HepG2 (cell line): ENCODE results near the gene TMEM14A. TPM values are rescaled to one million over a fixed set of nuclear protein-coding genes. Genes with fewer than 3 reads are reported as not detected.

Source experiments
- ATAC-seq: fragments of 200-7000 bp; cut with Tn5 transposase; 3 replicates; pipeline ENCODE4 v1.9.1; 2020; ENCODE audit warnings: mild to moderate bottlenecking, moderate library complexity
- BruUV-seq: library from RNA; stranded (reverse); fragments of 400-500 nt; replicated peaks from 2 replicates; lab custom pipeline; 2021; lab: Mats Ljungman, UMichigan
- CTCF ChIA-PET: fragments of 300-600 bp; formaldehyde crosslinking; extraction: SDS; loops from one replicate; lab custom pipeline; 2021; ENCODE audit warnings: low total read pairs, inconsistent platforms, low intra/inter-chr PET ratio; lab: Yijun Ruan, JAX
- POLR2A ChIA-PET: fragments of 350-600 bp; sonication (Branson Sonifier 250); formaldehyde crosslinking; loops from one replicate; lab custom pipeline; 2020; ENCODE audit warnings: antibody characterized with exemption, inconsistent platforms; lab: Yijun Ruan, JAX
- DNase-seq: peaks from one replicate; pipeline ENCODE4 v3.0.0-alpha.2; 2015; ENCODE audit warnings: low spot score
- FAIRE-seq: peaks from 3 replicates; lab custom pipeline; 2011; peaks lifted over from hg19 to GRCh38; lab: Jason Lieb, UNC
- H2AFZ ChIP-seq: one replicate; pipeline ENCODE4 v1.6.1; 2011; ENCODE audit warnings: low read length, inconsistent platforms
- H3K27ac ChIP-seq: fragments of 300-600 bp; 3 replicates; pipeline ENCODE4 v1.8.0; 2011; ENCODE audit warnings: mixed run types, mild to moderate bottlenecking, mixed read lengths, low read length, inconsistent platforms; ENCODE audit not compliant: insufficient read depth; ENCODE audit errors: extremely low read length
- H3K27me3 ChIP-seq, 2 experiments: fragments of 200-600 bp in 1 of 2; 2 replicates in 1 of 2; 3 replicates in 1 of 2; pipeline versions ENCODE4 v1.6.0 to v1.8.0; 2011; ENCODE audit warnings: low read length in 2 of 2, mild to moderate bottlenecking in 2 of 2, moderate library complexity in 2 of 2, inconsistent platforms in 1 of 2; ENCODE audit not compliant: insufficient read depth in 2 of 2, control insufficient read depth in 1 of 2
- H3K36me3 ChIP-seq, 2 experiments: fragments of 200-600 bp in 1 of 2; replicated peaks in 1 of 2; 2 replicates in 1 of 2; 3 replicates in 1 of 2; pipeline versions ENCODE4 v1.5.1 to v1.8.0; 2011; ENCODE audit warnings: low read length in 2 of 2, inconsistent platforms in 1 of 2; ENCODE audit not compliant: insufficient read depth in 2 of 2, control insufficient read depth in 1 of 2
- H3K4me1 ChIP-seq: 2 replicates; pipeline ENCODE4 v1.5.1; 2012; ENCODE audit warnings: low read length, inconsistent platforms; ENCODE audit not compliant: insufficient read depth
- H3K4me2 ChIP-seq: 2 replicates; pipeline ENCODE4 v1.6.0; 2011; ENCODE audit warnings: low read depth, low read length, inconsistent platforms
- H3K4me3 ChIP-seq, 3 experiments: fragments of 200-600 bp in 1 of 3; sonication (generic), shearing (Covaris generic) in 1 of 3; replicated peaks in 1 of 3; 2 replicates each; pipeline ENCODE4 v1.5.1; 2011 to 2016; ENCODE audit warnings: low read length in 3 of 3, inconsistent platforms in 2 of 3, low read depth in 2 of 3, mild to moderate bottlenecking in 2 of 3, control low read depth in 1 of 3, mixed read lengths in 1 of 3; ENCODE audit not compliant: insufficient read depth in 1 of 3
- H3K79me2 ChIP-seq: one replicate; pipeline ENCODE4 v1.6.1; 2011; ENCODE audit warnings: low read length, inconsistent platforms; ENCODE audit not compliant: insufficient read depth
- H3K9ac ChIP-seq: 2 replicates; pipeline ENCODE4 v1.6.0; 2011; ENCODE audit warnings: mild to moderate bottlenecking, low read depth, low read length, inconsistent platforms; ENCODE audit not compliant: insufficient read depth
- H3K9me3 ChIP-seq: 2 replicates; pipeline ENCODE4 v1.5.1; 2012; ENCODE audit warnings: mild to moderate bottlenecking, low read length
- H4K20me1 ChIP-seq: 2 replicates; pipeline ENCODE4 v1.6.0; 2011; ENCODE audit warnings: inconsistent platforms, mild to moderate bottlenecking, low read length, moderate library complexity; ENCODE audit not compliant: insufficient read depth
- ATF3 ChIP-seq: sonication (generic); formaldehyde crosslinking; IDR thresholded peaks from 2 replicates; pipeline ENCODE4 v1.4.0; 2020; ENCODE audit warnings: missing genetic modification reagents
- ATF4 ChIP-seq, 2 experiments: fragments of 450-650 bp in 1 of 2; sonication (generic) in 1 of 2; formaldehyde crosslinking; IDR thresholded peaks; 2 replicates each; pipeline versions ENCODE4 v1.5.0 to v1.8.0; 2020 to 2022; ENCODE audit warnings: mild to moderate bottlenecking in 1 of 2, missing genetic modification reagents in 1 of 2
- DRAP1 ChIP-seq: IDR thresholded peaks from 2 replicates; pipeline ENCODE4 v1.6.1; 2016; ENCODE audit warnings: missing genetic modification reagents, missing compliant biosample characterization
- HNF4G ChIP-seq, 2 experiments: sonication (generic) in 1 of 2; formaldehyde crosslinking in 1 of 2; IDR thresholded peaks; 2 replicates each; pipeline versions ENCODE4 v1.4.0 to v1.6.1; 2011 to 2020; ENCODE audit warnings: borderline replicate concordance in 2 of 2, low read depth in 2 of 2, mild to moderate bottlenecking in 2 of 2, low read length in 1 of 2, missing genetic modification reagents in 1 of 2, moderate library complexity in 1 of 2
- SMAD9 ChIP-seq: sonication (generic); formaldehyde crosslinking; IDR thresholded peaks from 2 replicates; pipeline ENCODE4 v1.5.1; 2020; ENCODE audit warnings: mild to moderate bottlenecking, missing genetic modification reagents
- THAP7 ChIP-seq: sonication (generic); formaldehyde crosslinking; IDR thresholded peaks from 2 replicates; pipeline ENCODE4 v1.8.1; 2023; ENCODE audit warnings: mild to moderate bottlenecking, missing genetic modification reagents
- ZEB1 ChIP-seq: IDR thresholded peaks from 2 replicates; pipeline ENCODE4 v1.6.1; 2012; ENCODE audit warnings: mild to moderate bottlenecking, low read depth, inconsistent platforms; ENCODE audit not compliant: insufficient replicate concordance
- ZMYM4 ChIP-seq: sonication (generic); formaldehyde crosslinking; IDR thresholded peaks from 2 replicates; pipeline ENCODE4 v1.8.1; 2023; ENCODE audit warnings: mild to moderate bottlenecking, missing genetic modification reagents
- ZNF570 ChIP-seq: sonication (generic); formaldehyde crosslinking; IDR thresholded peaks from 2 replicates; pipeline ENCODE4 v1.4.0; 2020; ENCODE audit warnings: mild to moderate bottlenecking, missing genetic modification reagents, borderline replicate concordance
- WGBS: methylation state at CpG from one replicate; pipeline ENCODE4 v1.1.6; 2017; ENCODE audit warnings: low lambda C conversion rate; 5-methylcytosine and 5-hydroxymethylcytosine counted together
- in situ Hi-C: cut with HindIII; loops from 2 replicates; pipeline ENCODE4 v1.10.0; 2017; ENCODE audit warnings: low pct_unique_long_range_greater_than_20kb; ENCODE audit not compliant: extremely low pct_ligation_motif_present
- intact Hi-C: fragments of 100-400 bp; cut with micrococcal nuclease; formaldehyde crosslinking; loops from one replicate; pipeline ENCODE4 v1.10.0; 2022; ENCODE audit not compliant: unreplicated experiment
- polyA plus RNA-seq, 8 experiments: library from polyadenylated mRNA; depleted of rRNA in 3 of 8; stranded (reverse) in 7 of 8; unstranded in 1 of 8; fragments of >200 nt; fragmentation: Illumina TruSeq in 4 of 8; extraction: Trizol in 4 of 8; gene quantifications; 2 replicates each; pipeline versions ENCODE4 v1.2.1 to v1.2.3, GENCODE V29; 2011 to 2016; ENCODE audit warnings: low read depth in 4 of 8, missing spikeins in 1 of 8, mixed read lengths in 1 of 8; ENCODE audit not compliant: insufficient read depth in 1 of 8
- total RNA-seq, 5 experiments: library from RNA; depleted of rRNA; stranded (reverse); fragments of >200 nt; fragmentation: Illumina TruSeq; extraction: Trizol; gene quantifications; 2 replicates each; pipeline ENCODE4 v1.2.3, GENCODE V29; 2016; ENCODE audit warnings: low read depth in 1 of 5

Gene TMEM14A
- total and polyA plus RNA-seq, 2 of the 13 experiments (the other 11 are each of a cell fraction or from before 2014, with no cell fraction given): 24.6 to 73.7 TPM

GRCh38 chr6:52650941-52651340 is 20.0 kb upstream of the TMEM14A start:
- 19% methylated on average over 3 of the region's 3 CpGs for WGBS
- no peak overlapping the region for H3K27ac ChIP-seq
- no peaks in the 10 kb centered on the region for H3K79me2 ChIP-seq
- peaks cover 0 to 28% of the 10 kb centered on the region in 2 experiments; a peak in 3 of 5 replicates for H3K27me3 ChIP-seq
- TF ChIP-seq ZMYM4 (CRISPR knock-in tag) (no peak), THAP7 (CRISPR knock-in tag) (no peak), ATF4 (CRISPR knock-in tag; IDR thresholded peaks at IDR 0.05) (peak in 1 of 2 experiments; percentile 46; a peak in 1 of 4 replicates), HNF4G (IDR thresholded peaks at IDR 0.05; ENCODE audit: borderline replicate concordance, low read depth, low read length) (0 out of 2 replicates have a peak, but pooled peaks have one; percentile 30), HNF4G (CRISPR knock-in tag; IDR thresholded peaks at IDR 0.05; ENCODE audit: borderline replicate concordance, low read depth) (no peak), DRAP1 (CRISPR knock-in tag) (no peak), ZNF570 (CRISPR knock-in tag) (no peak), SMAD9 (CRISPR knock-in tag) (no peak), ZEB1 (no peak), ATF3 (CRISPR knock-in tag) (no peak)
- no peak overlapping the region for H3K4me3 ChIP-seq
- no peak; the same call in 2 of the 3 replicates for ATAC-seq
- CTCF ChIA-PET: no interaction called here
- intact Hi-C loops (no loop called here), in situ Hi-C loops (loop anchor here (25.0 kb wide), 1 partner anchor 489 kb away; no protein-coding TSS in a partner anchor)
- H3K4me2 ChIP-seq: peak overlapping the region; percentile 19
- no TSS peak for BruUV-seq
- POLR2A ChIA-PET: interaction anchor here (2.0 to 2.5 kb wide), 2 partner anchors 53 to 61 kb away, joined by 4 to 15 read pairs; no protein-coding TSS in a partner anchor
- no peaks in the 10 kb centered on the region for H3K36me3 ChIP-seq
- no peak for DNase-seq
- no peak for FAIRE-seq
- no peak overlapping the region for H3K9ac ChIP-seq
- H2AFZ ChIP-seq: no peak overlapping the region
- H4K20me1 ChIP-seq: no peaks in the 10 kb centered on the region
- H3K4me1 ChIP-seq: peaks cover 32% of the 10 kb centered on the region
- no peaks in the 10 kb centered on the region for H3K9me3 ChIP-seq
